Endothelial cell of umbilical vein (primary cell): ENCODE measurements around the gene CHSY1. TPM values are rescaled to one million over a fixed set of nuclear protein-coding genes. Genes with fewer than 3 reads are reported as not detected.

Source experiments
- BruUV-seq: library from RNA; stranded (reverse); fragments of 400-500 nt; replicated peaks from 2 replicates; lab custom pipeline; 2021; lab: Mats Ljungman, UMichigan
- CTCF ChIA-PET: fragments of 300-600, 350-600 bp; sonication (Branson Sonifier 250); formaldehyde crosslinking; loops from one replicate; lab custom pipeline; 2021; ENCODE audit warnings: antibody characterized with exemption, inconsistent platforms; lab: Charles Lee
- POLR2A ChIA-PET: fragments of 300-600, 350-600 bp; sonication (Branson Sonifier 250); formaldehyde crosslinking; loops from one replicate; lab custom pipeline; 2021; ENCODE audit warnings: antibody characterized with exemption, inconsistent platforms; lab: Charles Lee
- DNase-seq: peaks from one replicate; pipeline ENCODE4 v3.0.0-alpha.2; 2011; ENCODE audit warnings: low read depth, low spot score
- FAIRE-seq: peaks from 2 replicates; lab custom pipeline; 2011; peaks lifted over from hg19 to GRCh38; lab: Jason Lieb, UNC
- H2AFZ ChIP-seq: 2 replicates; pipeline ENCODE4 v1.6.0; 2012; ENCODE audit warnings: low read depth, low read length, control low read depth, inconsistent platforms
- H3K27ac ChIP-seq: 2 replicates; pipeline ENCODE4 v1.5.1; 2011; ENCODE audit warnings: low read depth, mild to moderate bottlenecking, control low read depth, low read length, moderate library complexity; ENCODE audit not compliant: insufficient read depth
- H3K27me3 ChIP-seq, 2 experiments: 2 replicates each; pipeline versions ENCODE4 v1.6.0 to v1.6.1; 2011; ENCODE audit warnings: low read length in 2 of 2, mixed read lengths in 1 of 2; ENCODE audit not compliant: control insufficient read depth in 2 of 2, insufficient read depth in 2 of 2
- H3K36me3 ChIP-seq, 2 experiments: 2 replicates in 1 of 2; 3 replicates in 1 of 2; pipeline ENCODE4 v1.5.1; 2011; ENCODE audit warnings: low read length in 2 of 2, mild to moderate bottlenecking in 1 of 2, moderate library complexity in 1 of 2; ENCODE audit not compliant: control insufficient read depth in 2 of 2, insufficient read depth in 2 of 2; ENCODE audit errors: extremely low read depth in 1 of 2
- H3K4me1 ChIP-seq: 3 replicates; pipeline ENCODE4 v1.5.1; 2011; ENCODE audit warnings: mild to moderate bottlenecking, low read length; ENCODE audit not compliant: control insufficient read depth, insufficient read depth; ENCODE audit errors: extremely low read depth
- H3K4me2 ChIP-seq: 2 replicates; pipeline ENCODE4 v1.6.1; 2011; ENCODE audit warnings: low read length, control low read depth, mixed read lengths; ENCODE audit not compliant: insufficient read depth
- H3K4me3 ChIP-seq, 3 experiments: fragments of 200-600 bp in 1 of 3; sonication (generic), shearing (Covaris generic) in 1 of 3; replicated peaks in 1 of 3; 2 replicates each; pipeline ENCODE4 v1.5.1; 2011 to 2016; ENCODE audit warnings: control low read depth in 3 of 3, low read length in 3 of 3, mild to moderate bottlenecking in 2 of 3, inconsistent platforms in 1 of 3, low read depth in 1 of 3, moderate library complexity in 1 of 3; ENCODE audit not compliant: insufficient read depth in 1 of 3
- H3K79me2 ChIP-seq: 2 replicates; pipeline ENCODE4 v1.6.0; 2012; ENCODE audit warnings: low read length, inconsistent platforms; ENCODE audit not compliant: control insufficient read depth, insufficient read depth
- H3K9ac ChIP-seq: replicated peaks from 2 replicates; pipeline ENCODE3; 2011; ENCODE audit warnings: low read length, control low read depth; ENCODE audit not compliant: insufficient read depth; ENCODE audit errors: extremely low read depth
- H3K9me1 ChIP-seq: replicated peaks from 3 replicates; pipeline ENCODE4 v1.6.0; 2011; ENCODE audit warnings: mild to moderate bottlenecking, low read length; ENCODE audit not compliant: control insufficient read depth, insufficient read depth; ENCODE audit errors: extremely low read depth
- H3K9me3 ChIP-seq: replicated peaks from 2 replicates; pipeline ENCODE4 v1.5.1; 2012; ENCODE audit warnings: low read length, inconsistent platforms; ENCODE audit not compliant: control insufficient read depth, insufficient read depth
- H4K20me1 ChIP-seq: replicated peaks from 2 replicates; pipeline ENCODE3; 2011; ENCODE audit warnings: mild to moderate bottlenecking, low read length; ENCODE audit not compliant: control insufficient read depth, insufficient read depth; ENCODE audit errors: extremely low read depth
- FOS ChIP-seq: IDR thresholded peaks from 2 replicates; pipeline ENCODE4 v1.6.1; 2011; ENCODE audit warnings: mild to moderate bottlenecking, low read length, moderate library complexity, borderline replicate concordance; ENCODE audit not compliant: insufficient read depth
- JUN ChIP-seq: IDR thresholded peaks from 2 replicates; pipeline ENCODE4 v1.6.1; 2011; ENCODE audit warnings: borderline replicate concordance, low read depth; ENCODE audit not compliant: insufficient read length, insufficient read depth
- MYC ChIP-seq: IDR thresholded peaks from one replicate; pipeline ENCODE4 v1.6.1; 2011; ENCODE audit warnings: mild to moderate bottlenecking, low read depth, low read length
- dilution Hi-C: fragments of 300-500 bp; cut with MboI; formaldehyde crosslinking; loops from one replicate; pipeline ENCODE4 v1.15.0; 2019; ENCODE audit warnings: low sequenced_read_pairs; ENCODE audit not compliant: extremely low pct_ligation_motif_present
- intact Hi-C: fragments of 100-400 bp; cut with micrococcal nuclease; formaldehyde crosslinking; loops from one replicate; pipeline ENCODE4 v1.10.0; 2022
- polyA plus RNA-seq, 4 experiments: library from polyadenylated mRNA; depleted of rRNA in 3 of 4; stranded (reverse) in 3 of 4; unstranded in 1 of 4; fragments of >200 nt; gene quantifications; 2 replicates each; pipeline versions ENCODE4 v1.2.1 to v1.2.3, GENCODE V29; 2011 to 2012; ENCODE audit warnings: missing spikeins in 1 of 4
- total RNA-seq: library from RNA; stranded (reverse); gene quantifications from 2 replicates; pipeline ENCODE4 v1.2.3, GENCODE V29; 2021

The CHSY1 gene
- total and polyA plus RNA-seq, 2 donors (not counting 3 experiments of a cell fraction or from before 2014, with no cell fraction given): 23.7 to 50.8 TPM

DNA sequence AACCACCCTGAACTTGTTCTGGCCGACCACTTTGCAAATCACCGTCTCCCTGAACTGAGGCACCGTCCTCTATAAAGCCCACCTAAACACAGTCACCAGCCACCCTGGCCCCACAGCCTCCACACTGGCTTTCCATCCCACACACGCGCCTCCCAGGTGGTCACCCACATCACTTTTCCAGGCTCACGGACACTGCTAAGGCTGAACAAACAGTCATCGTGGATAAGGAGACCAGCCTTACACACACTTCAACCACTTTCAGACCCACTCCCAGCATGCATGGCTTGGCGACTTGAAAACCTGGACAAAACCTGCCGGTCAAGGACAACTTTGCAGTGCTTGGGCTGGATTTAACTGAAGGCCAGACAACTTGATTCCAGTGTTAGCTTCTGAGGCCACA lies 8.4 kb downstream of the CHSY1 start:
- Histone ChIP-seq H2AFZ (no peak overlapping the region), H3K4me2 (no peak overlapping the region), H3K9ac (no peak overlapping the region), H3K9me3 (no peaks in the 10 kb centered on the region), H3K4me3 (no peak overlapping the region), H3K27ac (no peak overlapping the region), H3K79me2 (peaks cover 100% of the 10 kb centered on the region), H3K27me3 (no peaks in the 10 kb centered on the region), H3K36me3 (no peaks in the 10 kb centered on the region), H3K4me1 (peaks cover 48% of the 10 kb centered on the region), H4K20me1 (peaks cover 19% of the 10 kb centered on the region), H3K9me1 (no peaks in the 10 kb centered on the region)
- CTCF ChIA-PET: interaction anchor here (0.8 to 1.9 kb wide), 8 partner anchors 9 to 155 kb away, joined by 3 to 7 read pairs (median 4); partner anchors contain the start of gene CHSY1
- no peak for FAIRE-seq
- BruUV-seq: no TSS peak
- POLR2A ChIA-PET: interaction anchor here (1.5 kb wide), 1 partner anchor 67 kb away, joined by 3 read pairs; no protein-coding TSS in a partner anchor
- dilution Hi-C loops (loop anchor here (5.0 kb wide), 1 partner anchor 36 kb away; no protein-coding TSS in a partner anchor), intact Hi-C loops (loop anchor here (2.0 kb wide), 1 partner anchor 19 kb away; no protein-coding TSS in a partner anchor)
- DNase-seq: no peak
- TF ChIP-seq MYC (no peak), FOS (no peak), JUN (no peak)

- Histone ChIP-seq H4K20me1 (peaks cover 22% of the 10 kb centered on the region), H3K79me2 (peaks cover 100% of the 10 kb centered on the region), H3K9me1 (no peaks in the 10 kb centered on the region), H3K27ac (no peak overlapping the region), H3K36me3 (no peaks in the 10 kb centered on the region), H3K9ac (no peak overlapping the region), H3K4me3 (no peak overlapping the region), H2AFZ (no peak overlapping the region), H3K4me1 (peaks cover 48% of the 10 kb centered on the region), H3K9me3 (no peaks in the 10 kb centered on the region), H3K27me3 (no peaks in the 10 kb centered on the region), H3K4me2 (peak overlapping the region; percentile 14)
- TF ChIP-seq MYC (no peak), FOS (no peak), JUN (peak; percentile 17)
- dilution Hi-C loops (loop anchor here (5.0 kb wide), 1 partner anchor 36 kb away; no protein-coding TSS in a partner anchor), intact Hi-C loops (loop anchor here (2.0 kb wide), 1 partner anchor 18 kb away; no protein-coding TSS in a partner anchor)
- POLR2A ChIA-PET: no interaction called here
- peak; percentile 31 for FAIRE-seq
- peak; percentile 51 for DNase-seq
- no TSS peak for BruUV-seq
- CTCF ChIA-PET: interaction anchor here (0.7 to 1.9 kb wide), 8 partner anchors 9 to 173 kb away, joined by 3 to 7 read pairs (median 4); partner anchors contain the start of gene CHSY1
Measured at GRCh38 chr15:101242999-101243336, 8.9 kb downstream of the CHSY1 start.
